A375 (cell line): ENCODE data around the gene WDR70. TPM values are rescaled to one million over a fixed set of nuclear protein-coding genes. Genes with fewer than 3 reads are reported as not detected.

Experiments
- small RNA-seq: library from RNA; depleted of rRNA; stranded (forward); fragments of <200 nt; gene quantifications from one replicate; pipeline ENCODE3, GENCODE V24; 2014
- total RNA-seq: library from RNA; depleted of rRNA; stranded (reverse); fragments of >200 nt; shearing (Covaris generic); gene quantifications from 2 replicates; pipeline ENCODE4 v1.2.3, GENCODE V29; 2014; rRNA removed

The WDR70 gene
- total RNA-seq: 30.2 and 40.3 TPM in 2 replicates

GRCh38 chr5:37379100-37379628 lies at the start of gene WDR70:
TSS of gene WDR70 (plus strand) at chr5:37379318. CDS start at chr5:37379368, 50 bp downstream.

GRCh38 chr5:37370864-37371726 lies 8.0 kb upstream of the WDR70 start, which contains the start of gene NUP155:
TSS of gene NUP155 (minus strand) at chr5:37371106. CDS start at chr5:37370977, 129 bp downstream.

Small RNA genes lying within 50 kb of the gene (small RNA-seq; reads per million reads assigned to genes)
- gene RNU6-1190P: not detected
- gene RNU6-484P: not detected

Other genes starting within 250 kb of the WDR70 start
- gene CPLANE1, start 129.9 kb upstream of the WDR70 start, total RNA-seq: 9.1 and 11.0 TPM in 2 replicates
- 58.3 and 63.2 TPM in 2 replicates for gene NUP155, start 8.2 kb upstream of the WDR70 start, total RNA-seq